K562 (cell line): ENCODE measurements around the gene TSPAN18. TPM values are rescaled to one million over a fixed set of nuclear protein-coding genes. Genes with fewer than 3 reads are reported as not detected.

Experiments used
- ARID3B ChIP-seq: fragments of 250-450 bp; sonication (Bioruptor Pico); IDR thresholded peaks from 2 replicates; pipeline ENCODE4 v1.4.0; 2020; ENCODE audit warnings: borderline replicate concordance
- CBX1 ChIP-seq: sonication (generic); IDR thresholded peaks from 2 replicates; pipeline ENCODE4 v1.6.1; 2016; ENCODE audit warnings: antibody characterized with exemption, low read depth, mild to moderate bottlenecking
- E2F8 ChIP-seq: fragments of 450-650 bp; IDR thresholded peaks from 2 replicates; pipeline ENCODE4 v1.7.1; 2018; ENCODE audit warnings: mild to moderate bottlenecking, low read depth; ENCODE audit not compliant: partially characterized antibody
- GABPA ChIP-seq: fragments of 200-800 bp; sonication (Bioruptor generic); conservative IDR thresholded peaks from 2 replicates; pipeline ENCODE4 v1.6.1; 2016; ENCODE audit warnings: low read depth, missing genetic modification characterization, missing compliant biosample characterization
- KAT2B ChIP-seq: IDR thresholded peaks from one replicate; pipeline ENCODE4 v1.6.1; 2012; ENCODE audit warnings: low read depth, mild to moderate bottlenecking, control low read depth, inconsistent platforms, low read length, moderate library complexity
- KLF13 ChIP-seq: fragments of 450-650 bp; IDR thresholded peaks from 2 replicates; pipeline ENCODE4 v1.6.1; 2016; ENCODE audit warnings: missing genetic modification characterization, low read depth, mild to moderate bottlenecking, missing compliant biosample characterization, moderate library complexity, borderline replicate concordance
- NELFE ChIP-seq: IDR thresholded peaks from 2 replicates; pipeline ENCODE4 v1.6.1; 2011; ENCODE audit warnings: mild to moderate bottlenecking; ENCODE audit not compliant: insufficient read depth, insufficient read length
- NFIX ChIP-seq: fragments of 250-450 bp; sonication (Bioruptor Pico); IDR thresholded peaks from 2 replicates; pipeline ENCODE4 v1.4.0; 2020; ENCODE audit warnings: low read depth, mild to moderate bottlenecking, moderate library complexity
- PCBP2 ChIP-seq: fragments of 200-400 bp; formaldehyde crosslinking; IDR thresholded peaks from 2 replicates; pipeline ENCODE4 v1.6.1; 2018; ENCODE audit warnings: low read length, low read depth, mild to moderate bottlenecking, moderate library complexity; ENCODE audit not compliant: poor library complexity, severe bottlenecking
- PHB2 ChIP-seq: fragments of 450-650 bp; IDR thresholded peaks from 2 replicates; pipeline ENCODE4 v1.6.1; 2017; ENCODE audit warnings: low read depth
- SIN3B ChIP-seq: fragments of 450-650 bp; IDR thresholded peaks from 2 replicates; pipeline ENCODE4 v1.6.1; 2017; ENCODE audit warnings: low read depth, mild to moderate bottlenecking, moderate library complexity
- SREBF1 ChIP-seq: fragments of 150-350 bp; IDR thresholded peaks from 2 replicates; pipeline ENCODE4 v1.6.1; 2014; ENCODE audit warnings: antibody characterized with exemption, low read depth, low read length, borderline replicate concordance
- SRSF3 ChIP-seq: fragments of 200-400 bp; formaldehyde crosslinking; IDR thresholded peaks from 2 replicates; pipeline ENCODE4 v1.6.1; 2016; ENCODE audit warnings: mild to moderate bottlenecking, low read length, moderate library complexity; ENCODE audit not compliant: insufficient read depth
- SRSF9 ChIP-seq: fragments of 200-400 bp; formaldehyde crosslinking; IDR thresholded peaks from 2 replicates; pipeline ENCODE4 v1.6.1; 2017; ENCODE audit warnings: low read depth, low read length, borderline replicate concordance
- U2AF1 ChIP-seq: fragments of 200-400 bp; formaldehyde crosslinking; optimal IDR thresholded peaks from 2 replicates; pipeline ENCODE3; 2017; ENCODE audit warnings: mild to moderate bottlenecking, low read depth, low read length, moderate library complexity
- WHSC1 ChIP-seq: IDR thresholded peaks from one replicate; pipeline ENCODE4 v1.6.1; 2012; ENCODE audit warnings: low read length, control low read depth, inconsistent platforms
- ZNF175 ChIP-seq: fragments of 200-800 bp; sonication (Bioruptor generic); IDR thresholded peaks from 2 replicates; pipeline ENCODE4 v1.6.1; 2016; ENCODE audit warnings: low read depth, mild to moderate bottlenecking, missing genetic modification characterization, missing compliant biosample characterization
- ZNF197 ChIP-seq: fragments of 200-800 bp; sonication (Bioruptor generic); IDR thresholded peaks from 2 replicates; pipeline ENCODE4 v1.6.1; 2016; ENCODE audit warnings: low read depth, missing genetic modification characterization, missing compliant biosample characterization
- ZNF507 ChIP-seq: conservative IDR thresholded peaks from 2 replicates; pipeline ENCODE4 v1.6.1; 2017; ENCODE audit warnings: missing genetic modification characterization, missing compliant biosample characterization
- ZNF740 ChIP-seq, 3 experiments: fragments of 200-800 bp in 1 of 3; sonication (Bioruptor generic) in 1 of 3; sonication (generic) in 1 of 3; formaldehyde crosslinking in 1 of 3; IDR thresholded peaks; 2 replicates each; pipeline versions ENCODE4 v1.6.1 to v1.8.0; 2016 to 2022; ENCODE audit warnings: mild to moderate bottlenecking in 2 of 3, missing compliant biosample characterization in 2 of 3, missing genetic modification characterization in 2 of 3, missing genetic modification reagents in 1 of 3
- polyA plus RNA-seq, 8 experiments: library from polyadenylated mRNA; depleted of rRNA in 4 of 8; stranded (reverse) in 5 of 8; unstranded in 3 of 8; fragments of >200 nt; fragmentation: Nextera tagmentation in 2 of 8; fragmentation: Illumina TruSeq in 1 of 8; extraction: Ambion mirVana in 2 of 8; extraction: Trizol in 1 of 8; gene quantifications; 2 replicates each; pipeline versions ENCODE4 v1.2.1 to v1.2.3, GENCODE V29; 2011 to 2014; ENCODE audit warnings: inconsistent platforms in 1 of 8, missing spikeins in 1 of 8
- total RNA-seq, 7 experiments: library from RNA; depleted of rRNA in 6 of 7; stranded (reverse); fragments of >200 nt in 6 of 7; fragmentation: Illumina TruSeq in 2 of 7; extraction: Trizol in 2 of 7; gene quantifications; 2 replicates each; pipeline versions ENCODE4 v1.2.1 to v1.2.3, GENCODE V29; 2011 to 2021; ENCODE audit warnings: low replicate concordance in 1 of 7

The TSPAN18 gene
- total and polyA plus RNA-seq, 9 of the 15 experiments (the other 6 are each of a cell fraction or from before 2014, with no cell fraction given), result 0.17 to 0.35 (median 0.22) TPM; not detected in 4

- TF ChIP-seq U2AF1, result no peak
- TF ChIP-seq SREBF1, result no peak
- TF ChIP-seq ZNF197 (CRISPR knock-in tag), result no peak
- no peak for TF ChIP-seq PCBP2
- no peak for TF ChIP-seq ZNF175 (CRISPR knock-in tag)
- no peak for TF ChIP-seq SIN3B
- no peak for TF ChIP-seq NFIX (CRISPR knock-in tag)
- TF ChIP-seq ZNF507, result no peak
- 0 out of 2 replicates have a peak, but pooled peaks have one; percentile 20 for TF ChIP-seq GABPA (tag)
- no peak for TF ChIP-seq KLF13 (tag)
- TF ChIP-seq SRSF3, result no peak
- TF ChIP-seq CBX1, result no peak
- no peak for TF ChIP-seq ZNF740 (CRISPR knock-in tag; IDR thresholded peaks at IDR 0.05)
- TF ChIP-seq ZNF740 (tag; IDR thresholded peaks at IDR 0.05), result no peak
- no peak for TF ChIP-seq KAT2B
- TF ChIP-seq SRSF9, result no peak
- TF ChIP-seq E2F8, result no peak
- TF ChIP-seq ARID3B (CRISPR knock-in tag), result no peak
- TF ChIP-seq WHSC1, result no peak
- no peak for TF ChIP-seq PHB2
- no peak for TF ChIP-seq NELFE
These were observed 868 bp downstream of the TSPAN18 start (continued) for GRCh38 chr11:44727373-44728287.
